Measurements from ENCODE around the gene YIPF7. TPM values are rescaled to one million over a fixed set of nuclear protein-coding genes. Genes with fewer than 3 reads are reported as not detected.

The YIPF7 gene
- polyA plus RNA-seq, 3 donors: not detected

DNA sequence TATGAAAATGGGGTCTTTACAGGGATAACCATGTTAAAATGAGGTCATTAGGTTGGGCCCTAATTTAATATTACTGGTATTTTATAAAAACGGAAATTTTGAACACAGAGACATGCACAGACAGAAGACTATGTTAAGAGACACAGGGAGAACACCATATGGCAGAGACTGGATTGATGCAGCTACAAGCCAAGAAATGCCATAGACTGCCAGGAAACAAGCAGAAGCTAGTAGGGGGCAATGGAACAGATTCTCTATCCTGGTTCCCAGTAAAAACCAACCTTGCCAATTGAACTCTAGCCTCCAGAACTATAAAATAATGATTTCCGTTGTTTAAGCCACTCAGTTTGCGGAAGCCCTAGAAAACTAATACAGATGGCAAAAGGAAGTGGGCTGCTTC is 20.2 kb upstream of the YIPF7 start:
- no peak for DNase-seq
- Mint-ChIP-seq H3K27me3 (ENCODE audit: low read depth in 3 of 3) (peaks cover under 1 to 15% (median 6%) of the 10 kb centered on the region in 3 donors), H3K9me3 (no peaks in the 10 kb centered on the region), H3K4me3 (no peak overlapping the region), H3K4me1 (no peaks in the 10 kb centered on the region), H3K36me3 (no peaks in the 10 kb centered on the region), H3K27ac (no peak overlapping the region)
- no peaks in the 10 kb centered on the region for H3K9me3 ChIP-seq (replicated peaks in 1 of 2; ENCODE audit: control insufficient read depth in 1 of 2, insufficient read depth in 1 of 2, low read length in 2 of 2)
- H4K20me1 ChIP-seq (ENCODE audit: insufficient read depth, low read length): no peaks in the 10 kb centered on the region
- 100% methylated on average over 1 of the region's 3 CpGs for WGBS (ENCODE audit: insufficient coverage)
- no peak overlapping the region for H3K27ac ChIP-seq (ENCODE audit: low read depth in 1 of 2, low read length in 2 of 2)
- no peaks in the 10 kb centered on the region for H3K36me3 ChIP-seq (replicated peaks in 1 of 2; ENCODE audit: control insufficient read depth in 1 of 2, insufficient read depth in 2 of 2, low read length in 2 of 2)
- H3K27me3 ChIP-seq (ENCODE audit: control insufficient read depth in 2 of 2, insufficient read depth in 2 of 2, low read length in 2 of 2): peaks cover 0 to 3% of the 10 kb centered on the region in 2 donors
- no peak for TF ChIP-seq CTCF (IDR thresholded peaks at IDR 0.05)
- H2AFZ ChIP-seq (ENCODE audit: insufficient read depth, low read depth, low read length, poor library complexity, severe bottlenecking): no peak overlapping the region
- no peak overlapping the region for H3K4me2 ChIP-seq (replicated peaks; ENCODE audit: extremely low read depth, low read length, poor library complexity, severe bottlenecking)
- no peaks in the 10 kb centered on the region for H3K4me1 ChIP-seq (ENCODE audit: control insufficient read depth in 1 of 2, insufficient read depth in 2 of 2, low read length in 2 of 2)
- no peak overlapping the region for H3K9ac ChIP-seq (ENCODE audit: insufficient read depth, low read length, poor library complexity, severe bottlenecking)
- no peak overlapping the region for H3K4me3 ChIP-seq (replicated peaks in 1 of 3; ENCODE audit: low read depth in 2 of 3, low read length in 3 of 3)
- H3K79me2 ChIP-seq (ENCODE audit: insufficient read depth, low read length): no peaks in the 10 kb centered on the region
- intact Hi-C loops (cut with micrococcal nuclease): no loop called here

GRCh38 chr4:44670506-44671199 is 19.2 kb upstream of the YIPF7 start:
- Mint-ChIP-seq H3K9me3 (no peaks in the 10 kb centered on the region), H3K36me3 (no peaks in the 10 kb centered on the region), H3K4me3 (no peak overlapping the region), H3K27ac (no peak overlapping the region), H3K27me3 (ENCODE audit: low read depth in 3 of 3) (peaks cover 0 to 13% (median 3%) of the 10 kb centered on the region in 3 donors), H3K4me1 (no peaks in the 10 kb centered on the region)
- no peak for DNase-seq
- TF ChIP-seq CTCF (IDR thresholded peaks at IDR 0.05): no peak
- Histone ChIP-seq H3K9me3 (replicated peaks in 1 of 2; ENCODE audit: control insufficient read depth in 1 of 2, insufficient read depth in 1 of 2, low read length in 2 of 2) (no peaks in the 10 kb centered on the region), H3K79me2 (ENCODE audit: insufficient read depth, low read length) (no peaks in the 10 kb centered on the region), H3K36me3 (replicated peaks in 1 of 2; ENCODE audit: control insufficient read depth in 1 of 2, insufficient read depth in 2 of 2, low read length in 2 of 2) (no peaks in the 10 kb centered on the region), H2AFZ (ENCODE audit: insufficient read depth, low read depth, low read length, poor library complexity, severe bottlenecking) (no peak overlapping the region), H3K27ac (ENCODE audit: low read depth in 1 of 2, low read length in 2 of 2) (no peak overlapping the region), H3K4me2 (replicated peaks; ENCODE audit: extremely low read depth, low read length, poor library complexity, severe bottlenecking) (no peak overlapping the region), H3K4me3 (replicated peaks in 1 of 3; ENCODE audit: low read depth in 2 of 3, low read length in 3 of 3) (no peak overlapping the region), H3K9ac (ENCODE audit: insufficient read depth, low read length, poor library complexity, severe bottlenecking) (no peak overlapping the region), H3K27me3 (ENCODE audit: control insufficient read depth in 2 of 2, insufficient read depth in 2 of 2, low read length in 2 of 2) (peaks cover 0 to 3% of the 10 kb centered on the region in 2 donors), H3K4me1 (ENCODE audit: control insufficient read depth in 1 of 2, insufficient read depth in 2 of 2, low read length in 2 of 2) (no peaks in the 10 kb centered on the region), H4K20me1 (ENCODE audit: insufficient read depth, low read length) (no peaks in the 10 kb centered on the region)
- intact Hi-C loops (cut with micrococcal nuclease): no loop called here
- 95% methylated on average over 3 of the region's 4 CpGs for WGBS (ENCODE audit: insufficient coverage)
